AG09319 (cell line): Measurements from ENCODE around the gene IL22RA1.

ENCODE experiments used
- DNase-seq: peaks from one replicate; pipeline ENCODE4 v3.0.0-alpha.2; 2010; ENCODE audit warnings: low read depth; ENCODE audit errors: extremely low read depth
- CTCF ChIP-seq: IDR thresholded peaks from 2 replicates; pipeline ENCODE4 v1.5.1; 2011; ENCODE audit warnings: low read depth, mild to moderate bottlenecking, inconsistent platforms, low read length, moderate library complexity

The IL22RA1 gene

DNA sequence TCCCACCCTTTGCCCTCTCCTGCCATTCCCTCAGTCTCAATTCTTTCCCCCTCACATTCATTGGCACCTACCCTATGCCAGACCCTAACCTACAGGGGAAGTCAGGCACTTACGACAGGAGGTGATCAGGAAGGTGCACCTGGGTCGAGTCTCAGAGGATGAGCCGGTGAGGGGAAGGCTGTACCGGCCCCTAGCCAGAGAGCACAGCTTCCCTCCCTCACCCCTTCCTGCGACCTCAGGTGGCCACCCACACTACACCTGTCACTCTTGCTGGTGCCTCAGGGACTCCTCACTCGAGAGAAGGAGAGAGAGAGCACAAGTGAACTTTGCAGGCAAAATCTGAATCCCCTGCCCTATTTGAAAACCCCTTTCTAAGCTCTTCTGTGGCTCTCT, 29.3 kb downstream of the IL22RA1 start:
- DNase-seq = no peak
- no peak for TF ChIP-seq CTCF

DNA sequence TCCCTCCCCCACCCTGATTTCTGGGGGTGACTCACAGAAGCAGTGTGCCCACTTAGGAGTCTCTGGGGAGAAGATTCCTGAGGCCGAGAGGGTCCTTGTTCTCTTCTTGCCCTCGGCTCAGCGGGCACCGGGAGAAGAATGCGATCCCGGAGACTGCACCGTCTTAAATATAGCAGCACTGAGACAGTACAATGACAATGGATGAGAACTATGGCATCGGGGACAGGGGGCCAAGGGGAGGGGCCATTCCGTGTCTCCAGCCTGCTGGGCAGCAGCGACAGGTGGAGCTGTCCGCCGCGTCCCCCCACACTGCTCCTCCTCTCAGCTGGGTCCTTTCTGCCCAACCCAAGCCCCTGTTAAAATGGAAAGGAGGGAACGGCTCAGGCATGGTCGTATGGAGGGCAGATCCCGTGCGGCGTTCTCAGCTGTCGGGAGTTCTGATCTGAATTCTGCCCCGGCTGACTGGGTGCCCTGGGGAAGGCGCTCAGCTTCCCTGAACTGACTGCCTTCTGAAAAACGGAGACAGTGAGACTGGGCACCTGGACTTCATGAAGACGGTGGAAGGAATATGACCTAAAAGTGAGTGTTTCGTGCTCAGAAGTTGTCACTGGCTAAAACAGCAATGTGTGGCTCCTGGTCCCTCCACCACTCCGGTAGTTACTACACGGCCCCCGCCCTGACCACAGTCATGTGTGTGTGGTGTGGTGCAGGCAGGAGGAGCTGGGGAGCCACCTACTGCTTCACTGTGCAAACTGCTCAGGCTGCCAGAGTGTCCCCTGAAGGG, 30.8 kb downstream of the IL22RA1 start, which contains the start of gene MYOM3:
TSS of gene MYOM3 (minus strand) at position 140 of the 784 bp plus-strand sequence. CDS start 3,499 bp downstream, outside the sequence.
- peak; percentile 52 for TF ChIP-seq CTCF

DNA sequence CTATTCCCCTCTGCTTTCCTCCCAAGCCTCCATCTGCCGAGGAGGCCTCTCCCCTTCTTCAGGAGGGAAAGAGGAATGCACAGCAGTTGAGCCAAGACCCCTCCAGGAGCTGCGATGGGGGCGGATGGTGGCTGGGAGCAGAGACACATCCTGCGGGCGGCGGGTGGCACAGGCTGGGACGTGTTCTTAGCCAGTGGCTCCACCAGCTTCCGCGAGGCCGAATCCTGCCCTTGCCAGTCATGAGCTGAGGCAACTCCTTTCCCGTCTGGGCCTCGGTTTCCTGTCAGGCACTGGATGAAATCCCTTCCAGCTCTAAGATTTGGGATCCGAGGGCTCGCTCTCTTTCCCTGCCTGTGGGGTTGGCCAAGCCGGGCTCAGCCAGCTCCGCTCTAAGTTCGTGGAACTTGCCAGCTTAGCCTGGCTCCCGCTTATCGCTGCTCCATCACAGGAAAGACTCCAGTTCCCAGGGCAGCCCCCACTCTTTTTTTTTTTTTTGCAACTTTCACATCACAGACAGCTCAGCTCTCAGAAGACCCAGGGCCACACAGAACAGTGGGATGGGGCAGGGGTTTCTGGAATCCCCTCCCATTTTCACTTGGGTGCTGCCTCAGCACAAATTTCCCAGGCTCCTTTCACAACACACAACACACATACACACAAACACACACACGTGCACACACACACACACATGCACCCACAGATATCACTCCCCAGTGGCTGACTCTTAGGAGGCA, 31.5 kb downstream of the IL22RA1 start:
- DNase-seq = no peak

More for the DNA sequence above, 30.8 kb downstream of the IL22RA1 start, which contains the start of gene MYOM3:
- peak; percentile 23 for DNase-seq

DNA sequence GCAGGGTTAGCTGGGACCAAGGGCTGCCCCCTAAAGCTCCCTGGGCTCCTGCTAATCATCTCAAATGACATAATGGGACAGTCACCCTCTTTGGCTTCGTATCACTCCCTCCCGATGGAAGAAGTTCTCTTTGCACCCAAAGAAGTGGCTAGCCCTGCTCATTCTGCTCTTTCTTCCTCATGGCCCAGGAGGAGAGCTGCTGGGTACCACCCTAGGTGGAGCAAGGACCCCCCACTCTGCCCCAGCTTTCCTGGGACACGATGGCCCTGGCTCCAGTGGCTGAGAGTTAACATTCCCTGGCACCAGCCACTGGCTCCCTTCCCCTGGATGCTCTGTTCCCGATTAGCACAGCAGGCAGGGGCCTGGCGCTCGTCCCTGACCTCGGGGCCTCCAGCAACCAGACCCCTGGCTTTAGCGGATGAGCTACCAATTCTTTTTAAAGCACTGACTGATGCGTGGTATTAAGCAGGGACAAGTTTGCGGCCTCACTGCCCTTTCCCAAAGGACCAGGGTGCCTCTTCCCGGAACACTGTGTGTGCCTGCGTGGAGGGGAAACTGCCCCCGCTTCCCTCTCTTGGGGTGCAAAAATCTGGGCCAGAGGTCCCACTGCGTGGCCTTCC, 32.2 kb downstream of the IL22RA1 start:
- TF ChIP-seq CTCF = no peak
- no peak for DNase-seq

More for the DNA sequence above, 31.5 kb downstream of the IL22RA1 start:
- TF ChIP-seq CTCF = no peak

- no peak for DNase-seq
Observed at GRCh38 chr1:24109686-24110475, 33.1 kb downstream of the IL22RA1 start.

DNA sequence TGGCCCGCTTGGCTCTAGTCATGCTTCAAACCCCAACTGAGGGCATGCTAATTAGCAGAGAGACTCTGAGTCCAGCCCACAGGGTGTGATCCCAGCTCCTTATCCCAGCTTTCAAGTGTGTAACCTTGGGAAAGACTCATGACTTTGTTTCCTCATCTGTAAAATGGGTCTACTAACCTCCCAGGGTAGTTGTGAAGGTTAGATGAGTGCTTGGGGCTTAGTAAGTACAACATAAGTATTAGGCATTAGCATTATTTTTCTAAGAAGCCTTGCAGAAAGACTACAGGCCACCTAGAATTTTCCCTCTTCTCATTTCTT, 33.8 kb downstream of the IL22RA1 start:
- no peak for TF ChIP-seq CTCF
- no peak for DNase-seq

More at GRCh38 chr1:24109686-24110475, 33.1 kb downstream of the IL22RA1 start:
- TF ChIP-seq CTCF = no peak
